Lower leg skin (tissue), 4 donors: ENCODE data around the gene TPPP. TPM values are rescaled to one million over a fixed set of nuclear protein-coding genes. Genes with fewer than 3 reads are reported as not detected.
A peak's percentile ranks its signal among the peaks of the same experiment; 100 is the strongest.

Experiments
- DNase-seq, 2 donors: peaks; one replicate each; pipeline ENCODE4 v3.0.0-alpha.2; 2019; ENCODE audit warnings: low spot score in 2 of 2
- H3K4me3 ChIP-seq: fragments of 200-600 bp; sonication (generic); 2 replicates; pipeline ENCODE4 v1.5.1; 2017; ENCODE audit warnings: mild to moderate bottlenecking, low read depth; ENCODE audit not compliant: poor library complexity, severe bottlenecking
- CTCF ChIP-seq, 3 donors: fragments of 450-650 bp; IDR thresholded peaks; one replicate each; pipeline ENCODE4 v1.5.1; 2016; ENCODE audit warnings: antibody characterized with exemption in 3 of 3, mild to moderate bottlenecking in 3 of 3, moderate library complexity in 2 of 3
- POLR2A ChIP-seq, 2 donors: fragments of 450-650 bp; IDR thresholded peaks; one replicate each; pipeline ENCODE4 v1.6.1; 2016 to 2017; ENCODE audit warnings: antibody characterized with exemption in 2 of 2, mild to moderate bottlenecking in 1 of 2, moderate library complexity in 1 of 2
- WGBS, 2 donors: methylation state at CpG; one replicate each; pipeline ENCODE4 v1.1.5; 2018; 5-methylcytosine and 5-hydroxymethylcytosine counted together
- intact Hi-C: fragments of 100-400 bp; cut with DNase I; formaldehyde crosslinking; loops from one replicate; pipeline ENCODE4 v1.15.0; 2023; ENCODE audit warnings: low total_unique reads
- total RNA-seq, 4 donors: library from RNA; depleted of rRNA; stranded (reverse); fragments of >200 nt; gene quantifications; one replicate each; pipeline ENCODE4 v1.1.0, GENCODE V29; 2016

The TPPP gene
- total RNA-seq, 4 donors from 2014 or later = 7.4 to 17.3 (median 10.4) TPM

- TF ChIP-seq POLR2A (IDR thresholded peaks at IDR 0.05) (no peak), CTCF (IDR thresholded peaks at IDR 0.05) (peak in 1 of 3 donors; percentile 78)
- H3K4me3 ChIP-seq = no peak overlapping the region
- peak; percentile 59 to 94 for DNase-seq
- intact Hi-C loops = loop anchor here (5.0 kb wide), 1 partner anchor 231 kb away; no protein-coding TSS in a partner anchor
- 16 to 17% methylated on average over 13 to 21 of the region's 27 CpGs for WGBS, 2 donors
These were observed 21.5 kb downstream of the TPPP start for GRCh38 chr5:671459-672328.

GRCh38 chr5:670396-671270 lies 22.5 kb downstream of the TPPP start:
- no peak for TF ChIP-seq POLR2A (IDR thresholded peaks at IDR 0.05)
- no peak for TF ChIP-seq CTCF (IDR thresholded peaks at IDR 0.05)
- intact Hi-C loops = loop anchor here (5.0 kb wide), 1 partner anchor 232 kb away; no protein-coding TSS in a partner anchor
- WGBS, 2 donors = 54 to 65% methylated on average over 26 to 29 of the region's 33 CpGs
- H3K4me3 ChIP-seq = no peak overlapping the region
- peak in 1 of 2 donors; percentile 86 for DNase-seq

GRCh38 chr5:669842-670395 lies 23.2 kb downstream of the TPPP start:
- TF ChIP-seq POLR2A (IDR thresholded peaks at IDR 0.05) = no peak
- TF ChIP-seq CTCF (IDR thresholded peaks at IDR 0.05) = no peak
- intact Hi-C loops = loop anchor here (5.0 kb wide), 1 partner anchor 232 kb away; no protein-coding TSS in a partner anchor
- WGBS, 2 donors = 72 to 76% methylated on average over 6 to 7 of the region's 22 CpGs
- DNase-seq = no peak
- no peak overlapping the region for H3K4me3 ChIP-seq

- WGBS, 2 donors = 83 to 87% methylated on average over 18 to 25 of the region's 40 CpGs
- H3K4me3 ChIP-seq = no peak overlapping the region
- DNase-seq = no peak
- intact Hi-C loops = no loop called here
- TF ChIP-seq POLR2A (IDR thresholded peaks at IDR 0.05) (no peak), CTCF (IDR thresholded peaks at IDR 0.05) (no peak)
These were observed 23.9 kb downstream of the TPPP start for GRCh38 chr5:669111-669841.
